Left renal cortex interstitium (tissue), 4 donors: Measurements from ENCODE around the gene TMA7B. TPM values are rescaled to one million over a fixed set of nuclear protein-coding genes. Genes with fewer than 3 reads are reported as not detected.
"Not testable (repeated sequence)": the region's sequence is repeated elsewhere in the genome, so short reads cannot be mapped to it uniquely, and the experiment has no call there.

Experiments
- DNase-seq, 4 donors: peaks; one replicate each; pipeline ENCODE4 v3.0.0-alpha.2; 2013; ENCODE audit warnings: low read depth in 4 of 4, low spot score in 2 of 4, missing footprints in 1 of 4
- polyA plus RNA-seq, 4 donors: library from polyadenylated mRNA; unstranded; fragments of 120-200 nt; gene quantifications; one replicate each; pipeline ENCODE4 v1.2.1, GENCODE V29; 2013; ENCODE audit not compliant: insufficient read length in 4 of 4

The TMA7B gene
- polyA plus RNA-seq, 4 donors: 0.14 to 0.47 (median 0.28) TPM; not detected in 1

DNA sequence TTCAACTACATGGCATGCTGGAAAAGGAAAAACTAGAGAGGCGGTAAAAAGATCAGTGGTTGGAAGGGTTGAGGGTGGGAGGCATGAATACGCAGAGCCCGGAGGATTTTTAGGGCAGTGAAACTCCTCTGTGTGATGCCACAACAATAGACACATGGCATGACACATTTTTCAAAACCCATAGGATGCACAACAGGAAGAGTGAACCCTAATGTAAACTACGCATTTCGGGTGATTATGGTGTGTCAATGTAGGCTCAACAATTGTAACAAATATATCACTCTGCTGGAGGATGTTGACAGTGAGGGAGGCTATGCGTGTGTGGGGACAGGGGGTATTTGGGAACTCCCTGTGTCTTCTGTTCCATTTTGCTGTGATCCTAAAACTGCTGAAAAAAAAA, 18.9 kb downstream of the TMA7B start:
- no peak for DNase-seq

DNA sequence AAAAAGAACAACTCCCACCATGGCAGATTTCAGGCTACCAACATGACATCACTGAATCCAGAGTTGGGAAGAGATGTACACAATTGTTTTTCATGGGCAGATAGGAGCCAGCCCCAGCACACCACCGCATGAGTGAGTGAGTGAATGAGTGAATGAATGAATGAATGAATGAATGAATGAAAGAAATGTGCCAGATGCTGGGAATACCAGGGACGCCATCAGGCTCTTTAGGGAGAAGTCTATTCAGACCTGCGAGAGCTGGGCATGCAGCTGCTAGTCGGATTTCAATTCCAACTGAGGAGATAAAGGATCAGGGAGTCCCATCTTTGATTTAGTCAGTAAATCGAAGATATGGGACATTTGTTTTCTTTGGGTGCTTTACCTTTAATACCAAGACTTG, 19.3 kb downstream of the TMA7B start:
- DNase-seq: no peak

GRCh38 chr22:39980596-39980995, 20.4 kb downstream of the TMA7B start:
- no peak for DNase-seq

GRCh38 chr22:39983346-39983745, 23.1 kb downstream of the TMA7B start:
- no peak for DNase-seq

- DNase-seq: no peak
These were observed 23.8 kb downstream of the TMA7B start for GRCh38 chr22:39984006-39984405.

- no peak for DNase-seq
These were observed 24.5 kb downstream of the TMA7B start for GRCh38 chr22:39984746-39985145.

DNA sequence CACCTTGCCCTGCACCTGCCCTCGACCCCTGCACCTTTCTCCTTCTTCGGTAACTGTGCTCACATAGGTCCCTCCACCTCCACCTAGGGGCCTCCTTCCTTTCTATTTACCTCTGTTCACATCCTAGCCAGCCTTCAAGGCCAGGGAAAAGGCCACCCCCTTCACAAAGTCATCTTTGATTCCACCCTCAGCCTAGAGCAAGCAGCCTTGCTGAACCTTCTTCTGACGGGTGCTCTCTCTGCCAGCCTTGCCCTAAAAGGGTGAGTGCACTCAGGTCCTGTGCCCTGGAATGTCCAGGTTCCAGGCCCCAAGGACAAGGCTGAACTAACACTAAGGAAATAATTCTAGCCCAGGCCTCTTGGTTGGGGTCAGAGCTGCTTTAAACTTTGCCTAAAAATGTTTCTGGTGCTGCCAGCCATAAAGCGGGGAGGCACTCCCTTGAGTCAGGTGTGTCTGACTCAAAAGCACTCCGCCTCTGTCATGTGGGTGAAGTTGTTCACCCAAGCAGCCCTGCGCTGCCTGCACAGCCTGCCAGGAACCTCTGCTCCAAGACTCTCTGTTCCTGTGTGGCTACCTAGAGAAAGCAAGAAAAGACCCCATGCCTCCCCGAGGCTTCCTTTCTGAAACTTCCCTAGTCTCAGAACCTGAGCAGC, 25.3 kb downstream of the TMA7B start:
- no peak for DNase-seq

DNA sequence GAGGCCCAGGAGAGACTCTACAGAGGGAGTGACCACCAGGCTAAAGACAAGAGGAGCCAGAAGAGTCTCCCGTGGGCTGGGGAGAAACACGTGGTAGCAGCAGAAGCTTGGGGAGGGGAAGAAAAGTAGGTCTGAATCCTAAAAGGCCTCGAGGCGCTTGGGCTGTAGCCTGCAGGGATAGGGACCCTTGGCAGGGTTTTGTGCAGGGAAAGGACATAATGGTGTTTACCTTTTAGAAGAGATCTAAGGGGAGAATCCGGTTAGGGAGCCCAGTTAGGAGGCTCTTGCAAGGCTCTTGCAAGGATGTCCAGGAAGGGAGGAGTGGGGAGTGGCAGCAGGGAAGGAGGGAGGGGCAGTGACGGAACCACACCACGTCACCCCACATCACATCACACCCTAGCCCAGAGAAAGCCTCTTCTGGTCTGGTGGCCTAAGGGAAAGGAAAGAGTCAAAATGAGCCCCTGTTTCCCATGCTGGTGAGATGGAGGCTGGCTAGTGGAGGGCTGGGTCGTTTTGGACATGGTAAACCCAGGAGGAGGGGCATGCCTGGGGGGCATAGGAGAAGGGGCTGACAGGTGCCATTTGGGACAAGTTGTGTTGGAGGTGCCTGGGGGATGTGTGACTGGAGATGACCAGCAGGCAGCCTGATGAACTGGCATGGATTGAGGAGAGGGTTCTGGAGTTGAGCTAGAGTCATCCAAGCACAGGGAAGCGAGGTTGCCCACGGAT, 28.4 kb downstream of the TMA7B start:
- no peak for DNase-seq

GRCh38 chr22:39989633-39990032, 29.4 kb downstream of the TMA7B start:
- no peak for DNase-seq

DNA sequence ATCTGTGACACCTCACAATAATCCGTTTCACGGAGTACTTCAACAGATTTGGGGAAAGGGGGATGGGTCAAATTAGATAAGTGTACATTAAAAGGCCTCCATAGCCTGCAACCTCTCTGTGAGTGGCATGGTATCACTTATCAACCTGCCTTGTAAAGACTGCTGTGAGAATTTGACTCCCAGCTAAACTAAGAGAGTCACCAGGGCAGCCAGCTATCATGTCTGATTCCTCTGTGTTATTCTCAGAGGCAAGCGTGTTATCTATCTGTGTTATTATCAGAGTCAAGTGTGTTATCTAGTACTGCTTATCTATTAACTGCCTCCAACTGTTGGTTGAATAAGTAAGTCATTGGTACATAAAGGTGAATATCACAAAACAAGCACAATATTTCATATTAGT, 30.5 kb downstream of the TMA7B start:
- DNase-seq: no peak

DNA sequence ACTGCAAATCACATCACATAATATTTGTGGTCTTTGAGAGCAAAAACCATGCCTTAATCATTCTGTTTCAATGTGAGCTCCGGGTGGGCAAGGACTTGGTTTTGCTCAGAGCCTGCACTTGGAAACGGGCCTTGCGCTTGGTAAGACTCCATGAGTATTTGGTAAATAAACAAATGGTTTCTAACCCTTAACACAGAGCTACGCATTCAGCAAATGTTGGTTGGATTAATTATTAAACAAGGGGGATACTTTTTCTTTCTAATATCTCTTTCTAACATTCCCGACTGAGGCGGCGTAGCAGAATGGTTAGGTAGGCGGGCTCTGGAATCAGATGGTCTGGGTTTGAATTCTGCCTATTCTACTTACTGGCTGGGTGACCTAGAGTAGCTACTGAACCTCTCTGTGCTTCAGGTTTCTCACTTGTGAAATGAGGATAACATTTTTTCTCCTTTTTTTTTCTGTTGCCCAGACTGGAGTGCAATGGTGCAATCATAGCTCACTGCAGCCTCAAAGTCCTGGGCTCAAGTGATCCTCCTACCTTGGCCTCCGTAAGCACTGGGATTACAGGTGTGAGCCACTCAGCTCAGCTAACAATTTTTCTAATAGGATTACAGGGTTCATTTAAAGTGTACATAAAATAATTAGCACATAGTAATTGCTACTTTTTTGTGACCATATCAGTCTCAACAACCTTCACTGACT, 31.1 kb downstream of the TMA7B start:
- DNase-seq: no peak

- no peak for DNase-seq
These were observed 32.1 kb downstream of the TMA7B start for GRCh38 chr22:39992088-39992826.

- DNase-seq: not testable (repeated sequence)
These were observed 32.7 kb downstream of the TMA7B start for GRCh38 chr22:39992894-39993293.

- DNase-seq: no peak
These were observed 33.9 kb downstream of the TMA7B start for GRCh38 chr22:39994041-39994565.

DNA sequence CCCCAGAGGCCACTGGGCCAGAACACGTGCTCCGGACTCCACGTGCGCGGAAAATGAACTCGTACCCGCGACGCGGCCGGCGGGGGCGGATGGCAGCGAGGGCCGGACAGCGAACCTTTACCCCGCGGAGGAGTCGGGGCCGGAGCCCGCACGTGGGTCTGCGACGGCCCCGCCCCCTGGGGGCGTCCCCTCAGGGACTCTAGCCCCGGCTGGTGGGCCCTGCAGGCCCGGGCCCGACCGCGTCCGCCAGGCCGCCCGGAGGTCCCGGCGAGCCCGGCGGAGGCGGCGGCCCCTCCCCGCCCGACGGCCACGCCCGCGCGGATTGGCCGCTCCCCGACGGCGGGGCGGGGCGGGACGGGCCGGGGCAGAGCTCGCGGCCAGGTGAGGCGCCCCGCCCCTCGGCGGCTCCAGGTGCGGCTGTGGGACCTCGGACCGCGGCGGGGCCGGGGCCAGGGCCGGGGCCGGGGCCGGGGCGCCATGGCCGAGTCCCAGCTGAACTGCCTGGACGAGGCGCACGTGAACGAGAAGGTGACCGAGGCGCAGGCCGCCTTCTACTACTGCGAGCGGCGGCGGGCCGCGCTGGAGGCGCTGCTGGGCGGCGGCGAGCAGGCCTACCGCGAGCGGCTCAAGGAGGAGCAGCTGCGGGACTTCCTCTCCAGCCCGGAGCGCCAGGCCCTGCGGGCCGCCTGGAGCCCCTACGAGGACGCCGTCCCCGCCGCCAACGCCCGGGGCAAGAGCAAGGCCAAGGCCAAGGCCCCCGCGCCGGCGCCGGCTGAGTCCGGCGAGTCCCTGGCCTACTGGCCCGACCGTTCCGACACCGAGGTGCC, 34.6 kb downstream of the TMA7B start, which contains the start of gene FAM83F:
Gene FAM83F, plus strand, starts transcription at position 389 of the 827 bp plus-strand sequence. Its CDS starts 89 bp downstream, at position 478.
- no peak for DNase-seq

- DNase-seq: no peak
These were observed 35.4 kb downstream of the TMA7B start for GRCh38 chr22:39995393-39996252.

DNA sequence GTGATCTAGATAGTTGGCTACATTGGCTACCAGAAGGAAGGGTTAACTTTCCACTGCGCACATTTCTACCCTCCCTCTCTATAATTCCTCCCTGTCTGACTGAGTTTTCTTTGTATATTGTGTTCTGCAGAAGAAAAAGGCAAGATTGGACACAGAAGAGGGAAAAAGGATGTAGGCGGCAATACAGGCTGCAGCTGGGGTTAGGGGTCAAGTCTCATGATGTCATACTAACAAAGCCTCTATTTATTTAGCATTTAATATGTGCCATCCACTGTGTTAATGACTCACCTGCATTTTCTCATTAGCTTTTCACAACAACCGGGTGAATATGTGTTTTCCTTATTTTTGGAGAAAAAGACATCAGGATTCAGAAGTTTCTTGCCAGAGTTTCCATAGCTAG, 36.5 kb downstream of the TMA7B start:
- DNase-seq: no peak

DNA sequence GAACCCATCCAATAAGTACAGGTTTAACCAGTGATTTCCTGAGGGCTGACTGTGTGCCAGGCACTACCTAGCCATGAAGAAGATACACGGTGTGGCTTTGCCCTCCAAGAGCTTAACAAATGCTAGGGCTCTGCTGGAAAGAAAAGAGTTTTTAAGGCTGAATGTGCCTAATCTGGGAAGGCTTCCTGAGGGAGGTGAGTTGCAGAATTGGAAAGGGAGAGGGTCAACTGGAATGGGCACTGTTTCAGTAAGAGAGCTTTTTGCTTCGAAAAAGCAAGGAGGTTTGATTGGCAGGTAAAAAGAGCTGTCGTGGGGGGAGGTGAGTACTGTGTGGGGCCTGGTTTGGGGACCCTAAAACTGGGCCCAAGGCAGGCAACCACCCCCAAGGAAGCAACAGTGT, 37.2 kb downstream of the TMA7B start:
- DNase-seq: no peak
